Measurements from ENCODE around the gene CHMP6.

CHMP6 gene

DNA sequence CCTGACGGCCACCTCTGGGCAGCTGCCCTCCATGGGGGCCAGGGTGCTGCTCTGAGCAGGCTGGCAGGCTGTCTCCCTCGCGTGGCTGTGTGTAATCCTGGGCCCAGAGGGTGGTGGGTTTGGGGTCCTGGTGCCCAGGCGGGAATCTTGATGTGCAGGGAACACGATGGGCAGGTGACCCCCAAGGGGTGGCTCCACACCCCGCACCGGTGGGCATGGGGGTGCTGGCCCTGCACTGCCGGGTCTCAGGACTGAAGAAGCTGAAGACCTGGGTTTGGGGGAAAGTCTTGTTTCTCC, 8.6 kb downstream of the CHMP6 start:
- FAIRE-seq, result no peak
- DNase-seq (ENCODE audit: insufficient read length, low spot score), result no peak
- TF ChIP-seq POLR2A (IDR thresholded peaks at IDR 0.05; ENCODE audit: low read depth, low read length), result no peak

- no peak for DNase-seq (ENCODE audit: insufficient read length, low spot score)
- no peak for TF ChIP-seq POLR2A (IDR thresholded peaks at IDR 0.05; ENCODE audit: low read depth, low read length)
- FAIRE-seq, result no peak
These were observed 9.2 kb downstream of the CHMP6 start for GRCh38 chr17:81000631-81001357.

DNA sequence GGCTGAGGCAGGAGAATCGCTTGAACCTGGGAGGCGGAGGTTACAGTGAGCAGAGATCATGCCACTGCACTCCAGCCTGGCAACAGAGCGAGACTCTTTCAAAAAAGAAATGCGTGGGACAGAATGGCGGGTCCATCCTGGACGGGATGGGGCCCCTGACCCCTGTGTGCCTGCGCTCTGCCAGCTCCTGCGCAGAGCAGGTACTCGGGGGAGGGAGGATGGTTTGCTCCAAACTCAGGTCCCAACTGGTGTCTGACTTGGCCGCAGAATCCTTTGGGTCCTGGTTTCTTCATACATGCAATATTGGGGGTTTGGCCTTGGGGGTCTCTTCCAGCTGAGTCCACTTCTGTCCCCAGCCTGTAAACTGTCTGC, 10.4 kb downstream of the CHMP6 start:
- FAIRE-seq, result no peak
- no peak for DNase-seq (ENCODE audit: insufficient read length, low spot score)
- TF ChIP-seq POLR2A (IDR thresholded peaks at IDR 0.05; ENCODE audit: low read depth, low read length), result no peak

- TF ChIP-seq POLR2A (IDR thresholded peaks at IDR 0.05; ENCODE audit: low read depth, low read length), result no peak
- DNase-seq (ENCODE audit: insufficient read length, low spot score) (peak; percentile 83), FAIRE-seq (no peak)
These were observed 11.0 kb downstream of the CHMP6 start for GRCh38 chr17:81002409-81003361.

GRCh38 chr17:81003711-81004475, 12.3 kb downstream of the CHMP6 start:
- 0 out of 2 replicates have a peak, but pooled peaks have one; percentile 13 for TF ChIP-seq POLR2A (IDR thresholded peaks at IDR 0.05; ENCODE audit: low read depth, low read length)
- no peak for FAIRE-seq
- DNase-seq (ENCODE audit: insufficient read length, low spot score), result no peak

GRCh38 chr17:81006891-81007290, 15.2 kb downstream of the CHMP6 start:
- DNase-seq (ENCODE audit: insufficient read length, low spot score) (no peak), FAIRE-seq (no peak)
- TF ChIP-seq POLR2A (IDR thresholded peaks at IDR 0.05; ENCODE audit: low read depth, low read length), result no peak

DNA sequence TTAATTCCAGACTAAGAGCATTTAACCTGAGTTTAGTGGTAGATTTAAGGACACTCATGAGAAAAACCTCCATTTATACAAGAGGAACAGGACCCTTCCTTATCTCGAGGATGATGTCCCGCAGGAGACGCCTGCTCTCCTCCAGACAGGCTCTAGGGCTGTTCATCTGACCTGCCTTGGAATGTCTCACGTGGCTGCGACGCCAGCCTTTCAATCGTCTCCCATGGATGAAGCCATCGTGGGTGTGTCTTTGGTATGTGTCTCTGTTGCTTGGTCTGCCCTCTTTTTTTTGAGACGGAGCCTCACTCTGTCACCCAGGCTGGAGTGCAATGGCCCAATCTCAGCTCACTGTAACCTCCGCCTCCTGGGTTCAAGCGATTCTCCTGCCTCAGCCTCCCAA, 16.5 kb downstream of the CHMP6 start:
- no peak for TF ChIP-seq POLR2A (IDR thresholded peaks at IDR 0.05; ENCODE audit: low read depth, low read length)
- FAIRE-seq (no peak), DNase-seq (ENCODE audit: insufficient read length, low spot score) (no peak)

- TF ChIP-seq POLR2A (IDR thresholded peaks at IDR 0.05; ENCODE audit: low read depth, low read length), result no peak
- DNase-seq (ENCODE audit: insufficient read length, low spot score) (no peak), FAIRE-seq (no peak)
These were observed 17.5 kb downstream of the CHMP6 start for GRCh38 chr17:81009136-81009535.

DNA sequence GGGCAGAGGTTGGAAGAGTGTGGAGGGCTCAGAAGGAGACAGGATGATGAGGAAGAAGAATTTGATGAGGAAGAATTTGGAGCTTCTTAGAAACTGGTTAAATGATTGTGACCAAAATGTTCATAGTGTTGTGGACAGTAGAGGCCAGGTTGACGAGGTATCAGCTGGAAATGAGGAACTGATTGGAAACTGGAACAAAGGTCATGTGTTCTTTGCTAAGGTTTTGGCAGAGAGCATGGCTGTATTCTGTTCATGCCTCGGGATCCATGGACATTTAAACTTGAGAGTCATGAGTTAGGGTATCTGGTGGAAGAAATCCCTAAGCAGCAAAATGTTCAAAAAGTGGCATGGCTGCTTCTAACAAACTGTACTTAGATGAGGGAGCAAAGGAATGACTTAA, 19.3 kb downstream of the CHMP6 start:
- DNase-seq (ENCODE audit: insufficient read length, low spot score) (no peak), FAIRE-seq (no peak)
- TF ChIP-seq POLR2A (IDR thresholded peaks at IDR 0.05; ENCODE audit: low read depth, low read length), result no peak

- no peak for TF ChIP-seq POLR2A (IDR thresholded peaks at IDR 0.05; ENCODE audit: low read depth, low read length)
- DNase-seq (ENCODE audit: insufficient read length, low spot score) (no peak), FAIRE-seq (no peak)
These were observed 20.3 kb downstream of the CHMP6 start for GRCh38 chr17:81011951-81012350.

DNA sequence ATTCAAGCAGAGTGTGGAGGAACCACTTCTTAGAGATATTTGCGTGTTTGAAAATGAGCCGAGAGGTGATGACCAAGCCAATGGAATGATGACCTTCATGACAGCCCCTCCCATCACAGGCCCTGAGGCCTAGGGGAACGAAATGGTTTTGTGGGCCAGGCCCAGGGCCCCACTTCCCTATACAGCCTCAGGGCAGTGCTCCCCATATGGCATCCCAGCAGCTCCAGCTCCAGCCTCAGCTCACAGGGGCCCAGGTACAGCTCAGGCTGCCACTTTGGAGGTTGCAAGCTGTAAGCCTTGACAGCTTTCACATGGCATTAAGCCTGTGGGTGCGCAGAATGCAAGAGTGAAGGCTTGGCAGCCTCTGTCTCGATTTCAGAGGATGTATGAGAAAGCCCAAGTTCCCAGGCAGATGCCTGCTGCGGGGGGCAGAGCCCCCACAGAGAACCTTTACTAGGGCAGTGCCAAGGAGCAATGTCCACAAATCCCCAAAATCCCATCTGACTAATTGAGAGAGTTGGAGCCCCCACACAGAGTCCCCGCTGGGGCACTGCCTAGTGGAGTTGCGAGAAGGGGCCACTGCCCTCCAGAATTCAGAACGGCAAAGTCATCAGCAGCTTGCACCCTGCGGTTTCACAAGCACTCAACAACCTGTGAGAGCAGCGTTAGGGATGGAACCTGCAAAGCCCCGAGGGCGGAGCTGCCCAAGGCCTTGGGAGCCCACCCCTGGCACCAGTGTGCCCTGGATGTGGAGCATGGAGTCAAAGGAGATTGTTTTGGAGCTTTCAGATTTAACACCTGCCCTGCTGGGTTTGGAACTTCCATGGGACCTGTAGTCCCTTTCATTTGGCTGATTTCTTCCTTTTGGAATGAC, 21.2 kb downstream of the CHMP6 start:
- no peak for FAIRE-seq
- no peak for TF ChIP-seq POLR2A (IDR thresholded peaks at IDR 0.05; ENCODE audit: low read depth, low read length)
- DNase-seq (ENCODE audit: insufficient read length, low spot score), result no peak

GRCh38 chr17:81013642-81014041, 22.0 kb downstream of the CHMP6 start:
- FAIRE-seq, result no peak
- DNase-seq (ENCODE audit: insufficient read length, low spot score), result no peak
- no peak for TF ChIP-seq POLR2A (IDR thresholded peaks at IDR 0.05; ENCODE audit: low read depth, low read length)

- no peak for TF ChIP-seq POLR2A (IDR thresholded peaks at IDR 0.05; ENCODE audit: low read depth, low read length)
- DNase-seq (ENCODE audit: insufficient read length, low spot score), result no peak
- no peak for FAIRE-seq
These were observed 23.5 kb downstream of the CHMP6 start for GRCh38 chr17:81015136-81015535.
